GM12864 (cell line): ENCODE data around the gene GLT8D2.
"Not testable (repeated sequence)": the region's sequence is repeated elsewhere in the genome, so short reads cannot be mapped to it uniquely, and the experiment has no call there.

Experiments used
- DNase-seq: peaks from one replicate; pipeline ENCODE4 v3.0.0-alpha.2; 2011; ENCODE audit warnings: low read depth
- H3K4me3 ChIP-seq: 2 replicates; pipeline ENCODE4 v1.5.1; 2011; ENCODE audit warnings: mild to moderate bottlenecking, low read depth, low read length, control low read depth
- CTCF ChIP-seq: IDR thresholded peaks from 2 replicates; pipeline ENCODE4 v1.5.1; 2011; ENCODE audit warnings: low read depth, mild to moderate bottlenecking, moderate library complexity, low read length, control low read depth, inconsistent platforms; ENCODE audit errors: missing control alignments

The GLT8D2 gene

GRCh38 chr12:104022786-104023185, 27.2 kb downstream of the GLT8D2 start:
- TF ChIP-seq CTCF = no peak
- no peak for DNase-seq
- H3K4me3 ChIP-seq = no peak overlapping the region

GRCh38 chr12:104021862-104022261, 28.1 kb downstream of the GLT8D2 start:
- DNase-seq, H3K4me3 ChIP-seq: not testable (repeated sequence)

- no peak for TF ChIP-seq CTCF
- no peak for DNase-seq
These were observed 37.7 kb downstream of the GLT8D2 start for GRCh38 chr12:104012331-104012730.

GRCh38 chr12:104011253-104011652, 38.7 kb downstream of the GLT8D2 start:
- H3K4me3 ChIP-seq = no peak overlapping the region
- no peak for TF ChIP-seq CTCF
- DNase-seq = no peak

More at GRCh38 chr12:104012331-104012730, 37.7 kb downstream of the GLT8D2 start:
- no peak overlapping the region for H3K4me3 ChIP-seq

- no peak for DNase-seq
- TF ChIP-seq CTCF = no peak
- no peak overlapping the region for H3K4me3 ChIP-seq
These were observed 39.3 kb downstream of the GLT8D2 start for GRCh38 chr12:104010606-104011169.

- TF ChIP-seq CTCF = no peak
These were observed 39.9 kb downstream of the GLT8D2 start for GRCh38 chr12:104010121-104010520.

GRCh38 chr12:104006929-104007328, 43.1 kb downstream of the GLT8D2 start:
- no peak overlapping the region for H3K4me3 ChIP-seq
- no peak for TF ChIP-seq CTCF
- no peak for DNase-seq

More at GRCh38 chr12:104010121-104010520, 39.9 kb downstream of the GLT8D2 start:
- no peak overlapping the region for H3K4me3 ChIP-seq
- DNase-seq = no peak

GRCh38 chr12:104003596-104003995, 46.4 kb downstream of the GLT8D2 start:
- DNase-seq = no peak
- no peak for TF ChIP-seq CTCF
- no peak overlapping the region for H3K4me3 ChIP-seq
